ENCODE measurements around the gene SEC22B.
"Not testable (repeated sequence)": the region's sequence is repeated elsewhere in the genome, so short reads cannot be mapped to it uniquely, and the experiment has no call there.

Gene SEC22B

DNA sequence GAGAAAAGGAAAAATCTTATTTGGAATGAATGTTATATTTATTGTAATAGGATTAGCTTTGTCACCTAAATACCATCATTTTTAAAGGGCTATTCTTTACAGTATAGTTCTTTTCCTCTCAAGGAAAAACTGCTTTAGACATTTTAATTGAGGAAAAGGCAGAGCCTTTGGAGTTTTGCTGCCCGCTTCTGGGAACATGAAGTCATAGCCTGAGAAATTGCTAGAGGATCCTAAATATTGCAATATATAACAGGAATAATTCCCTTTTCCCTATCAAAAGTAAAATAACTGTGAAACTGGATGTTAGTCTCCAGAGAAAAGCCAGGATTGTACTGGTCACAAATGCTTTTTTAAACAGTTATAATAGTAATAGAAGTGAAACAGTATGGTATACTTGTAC, 30.5 kb downstream of the SEC22B start:
- not testable (repeated sequence) for DNase-seq (ENCODE audit: low spot score)

DNA sequence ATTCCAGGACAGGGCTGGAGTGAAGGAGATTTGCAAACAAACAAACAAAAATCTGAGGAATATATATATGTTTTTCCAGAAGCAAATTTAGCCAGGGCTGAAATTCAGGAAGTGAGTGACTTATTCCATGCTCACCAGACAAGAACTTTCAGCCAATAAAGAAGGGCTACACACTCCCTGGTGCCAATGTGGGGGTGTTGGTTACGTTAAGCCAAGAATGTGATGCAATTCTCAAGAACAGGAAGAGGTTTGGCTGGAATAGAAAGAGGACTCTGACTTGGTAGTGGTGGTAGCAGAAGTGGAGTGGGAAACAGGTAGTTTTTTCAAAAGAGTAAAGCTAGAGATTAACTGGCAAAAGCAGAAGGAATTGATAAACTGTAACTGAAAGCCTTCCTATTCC, 31.7 kb downstream of the SEC22B start:
- not testable (repeated sequence) for DNase-seq (ENCODE audit: low spot score)

DNA sequence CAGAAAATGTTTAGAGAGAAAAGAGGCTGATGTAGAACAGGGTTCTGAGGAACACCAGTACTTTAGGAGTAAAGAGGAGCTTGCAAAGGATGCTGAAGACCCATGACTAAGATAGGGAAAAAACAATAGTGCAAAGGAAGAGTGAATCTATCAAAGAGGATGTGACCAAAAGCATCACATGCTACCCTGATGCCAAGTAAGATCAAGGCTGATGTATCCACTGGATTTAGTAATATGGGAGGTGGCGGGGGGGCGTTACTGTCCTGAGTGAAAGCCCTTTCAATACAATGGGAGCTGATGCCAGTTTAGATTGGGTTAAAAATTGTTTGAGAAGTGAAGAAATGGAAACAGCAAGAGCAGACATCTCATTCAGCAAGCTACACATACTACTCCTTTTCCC, 32.2 kb downstream of the SEC22B start:
- DNase-seq (ENCODE audit: low spot score): not testable (repeated sequence)

DNA sequence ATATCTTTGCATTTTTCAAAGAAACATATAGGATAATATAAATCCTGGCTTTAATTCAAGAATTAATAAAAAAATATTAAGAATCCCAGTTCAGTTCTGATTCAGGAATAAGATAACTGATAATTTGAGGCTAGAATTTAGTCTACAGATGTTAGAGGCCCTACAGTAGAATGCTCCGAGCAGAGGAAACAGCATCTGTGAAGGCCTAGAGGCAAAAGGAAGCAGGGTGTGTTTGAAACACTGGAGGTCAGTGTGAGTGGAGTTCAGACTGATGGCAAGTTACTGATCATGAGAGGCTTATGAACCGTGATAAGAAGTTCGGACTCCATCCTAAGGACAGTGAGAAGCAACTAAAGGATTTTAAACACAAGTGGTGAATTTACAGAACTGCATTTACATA, 33.0 kb downstream of the SEC22B start:
- DNase-seq (ENCODE audit: low spot score): not testable (repeated sequence)

DNA sequence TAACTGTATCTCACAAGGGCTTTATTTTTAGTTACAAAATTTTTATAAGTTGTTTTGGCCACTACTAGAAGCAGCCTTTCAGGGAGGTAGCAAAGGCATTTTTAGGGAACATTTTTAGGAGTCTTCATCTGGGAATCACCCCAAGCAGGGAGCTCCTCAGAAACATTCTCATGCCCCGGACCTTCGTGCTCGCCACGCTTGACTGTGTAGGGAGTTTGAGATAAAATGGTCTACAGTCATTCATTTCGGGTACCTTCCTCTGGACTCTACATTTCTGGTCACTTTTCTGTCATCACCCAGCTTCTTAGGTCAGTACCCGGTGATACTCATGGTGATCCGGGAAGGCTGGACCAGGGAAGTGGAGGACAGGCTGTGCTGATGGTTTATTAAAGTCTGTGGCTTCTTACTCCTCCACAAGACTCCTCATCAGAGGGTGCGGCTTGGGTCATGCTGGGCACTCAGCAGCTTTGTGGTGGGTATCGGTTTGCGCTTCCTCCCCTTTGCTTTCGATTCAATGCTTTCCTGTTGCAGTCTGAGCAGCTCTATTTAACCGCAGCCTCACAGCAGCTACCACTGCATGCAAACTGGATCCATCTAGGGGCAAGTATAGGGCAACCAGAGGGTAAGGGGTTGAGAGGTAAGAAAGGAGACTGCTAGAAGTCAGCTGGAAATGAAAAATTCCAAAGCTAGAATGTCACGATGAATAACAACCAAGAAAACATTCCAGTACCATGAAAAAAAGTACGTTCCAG, 33.6 kb downstream of the SEC22B start:
- not testable (repeated sequence) for DNase-seq (ENCODE audit: low spot score)

DNA sequence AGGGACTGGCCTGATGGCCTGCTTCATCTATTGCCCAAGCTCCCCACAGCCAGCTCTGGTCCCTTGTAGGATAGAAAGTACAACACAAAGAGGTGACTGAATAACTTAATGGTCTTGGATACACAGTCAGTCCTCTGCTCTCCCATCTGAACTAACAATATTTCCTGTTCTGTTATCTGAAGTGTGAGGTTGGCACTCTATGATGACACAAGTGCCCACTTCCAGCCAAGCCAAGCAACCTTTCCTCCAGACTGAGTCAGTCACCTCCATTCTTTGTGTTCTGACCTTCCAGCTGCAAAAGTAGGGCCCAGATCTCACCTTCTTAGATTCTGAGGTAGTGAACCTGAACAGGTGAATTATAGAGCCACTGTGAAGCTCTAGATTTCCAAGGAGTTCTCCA, 34.5 kb downstream of the SEC22B start:
- DNase-seq (ENCODE audit: low spot score): not testable (repeated sequence)

DNA sequence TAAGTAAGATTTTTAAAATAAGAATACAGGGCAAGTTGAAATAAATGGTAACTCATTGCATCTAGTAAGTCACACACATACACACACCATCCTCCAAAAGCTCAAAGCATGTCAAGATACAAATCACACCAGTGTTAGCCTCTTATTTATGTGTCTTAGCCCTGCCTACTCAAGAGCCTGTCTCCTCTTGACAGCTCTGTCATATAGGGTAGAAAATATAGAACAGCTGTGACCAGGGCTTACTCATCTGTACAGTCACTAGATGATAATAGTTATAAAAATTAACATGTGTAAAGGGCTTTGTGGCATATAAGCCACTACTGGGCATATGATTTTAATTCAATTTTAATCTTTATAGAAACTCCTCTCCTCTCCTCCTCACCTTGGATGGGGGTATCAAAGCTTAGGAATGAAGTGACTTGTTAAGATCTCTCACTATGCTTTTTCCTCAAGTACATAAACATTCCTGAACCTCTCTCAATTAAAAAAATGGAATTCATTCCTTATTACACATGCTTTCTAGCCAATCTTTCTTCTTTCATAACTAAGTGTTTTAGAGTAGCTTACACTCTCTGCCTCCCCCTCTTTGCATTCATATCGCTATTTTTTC, 35.6 kb downstream of the SEC22B start:
- DNase-seq (ENCODE audit: low spot score): not testable (repeated sequence)

DNA sequence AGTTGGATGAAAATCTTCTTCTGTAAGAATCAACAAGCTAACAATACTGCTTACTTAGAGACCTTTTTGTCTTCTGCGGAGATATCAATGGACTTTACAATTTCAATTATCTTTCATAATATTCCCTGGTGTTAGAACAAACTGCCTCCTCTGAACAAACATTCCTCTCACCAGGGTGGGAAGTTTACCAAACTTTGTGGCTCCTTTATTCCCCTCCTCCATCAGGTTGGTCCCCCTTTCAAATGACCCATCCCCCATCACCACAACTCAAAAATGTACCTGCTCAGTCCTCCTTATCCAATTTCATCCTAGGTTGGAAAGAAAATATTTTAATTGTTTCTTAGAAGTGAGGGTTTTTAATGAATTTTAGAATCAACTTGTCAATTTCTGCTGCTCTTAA, 40.2 kb downstream of the SEC22B start:
- DNase-seq (ENCODE audit: low spot score): not testable (repeated sequence)

DNA sequence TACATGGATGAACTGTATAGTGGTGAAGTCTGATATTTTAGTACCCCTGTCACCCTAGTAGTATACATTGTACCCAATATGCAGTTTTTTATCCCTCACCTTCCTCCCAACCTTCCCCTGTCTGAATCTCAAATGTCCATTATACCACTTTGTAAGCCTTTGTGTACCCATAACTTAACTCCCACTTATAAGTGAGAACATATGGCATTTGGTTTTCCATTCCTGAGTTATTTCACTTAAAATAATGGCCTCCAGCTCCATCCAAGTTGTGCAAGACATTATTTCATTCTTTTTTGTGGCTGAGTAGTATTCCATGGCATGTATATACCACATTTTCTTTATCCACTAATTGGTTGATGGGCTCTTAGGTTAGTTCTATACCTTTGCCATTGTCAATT, 42.4 kb downstream of the SEC22B start:
- not testable (repeated sequence) for DNase-seq (ENCODE audit: low spot score)

DNA sequence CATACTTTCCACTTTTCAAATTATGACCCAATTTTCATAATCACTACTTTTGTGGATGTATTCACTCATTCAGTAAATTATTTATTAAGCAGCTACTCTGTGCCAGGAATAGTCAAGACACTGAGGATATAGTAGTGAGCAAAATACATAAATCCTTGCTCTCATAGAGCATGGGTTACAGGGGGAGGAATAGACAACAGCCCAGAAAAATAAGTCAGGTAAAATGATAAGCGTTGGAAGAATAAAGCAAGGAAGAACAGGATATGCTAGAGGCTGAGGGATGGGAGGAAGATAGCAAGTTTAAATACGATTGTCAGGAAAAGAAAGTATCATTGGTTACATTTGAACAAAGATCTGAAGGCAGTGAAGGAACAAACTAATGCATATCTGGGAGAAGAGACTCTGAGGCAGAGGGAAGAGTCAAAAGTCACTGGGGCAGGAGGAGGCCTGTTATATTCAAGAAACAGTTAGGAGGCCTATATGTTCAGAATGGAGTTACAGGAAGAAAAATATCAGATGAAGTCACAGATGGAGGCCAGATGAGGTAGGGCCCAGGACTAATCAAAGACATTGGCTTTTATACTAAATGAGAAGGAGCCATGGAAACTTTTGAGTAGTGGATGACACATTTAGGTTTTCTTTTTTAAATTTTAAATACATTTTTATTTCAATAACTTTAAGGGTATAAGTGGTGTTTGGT, 42.9 kb downstream of the SEC22B start:
- DNase-seq (ENCODE audit: low spot score): no peak

DNA sequence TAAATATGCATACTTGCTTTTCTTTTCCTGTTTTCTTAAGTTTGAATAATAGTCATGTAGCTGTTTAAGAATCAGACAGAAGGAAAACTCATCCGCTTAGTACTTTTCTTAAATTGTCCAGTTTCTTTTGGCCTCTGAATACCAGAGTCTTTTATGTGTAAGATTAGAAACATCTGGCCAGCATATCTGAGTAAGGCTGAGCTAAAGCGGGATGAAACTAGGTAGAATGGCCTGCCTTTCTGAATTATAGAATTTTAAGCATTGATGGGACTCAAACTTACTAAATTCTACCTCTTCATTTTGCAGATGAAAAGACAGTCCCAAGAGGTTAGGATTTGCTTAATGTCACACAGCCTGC, 43.9 kb downstream of the SEC22B start:
- not testable (repeated sequence) for DNase-seq (ENCODE audit: low spot score)

DNA sequence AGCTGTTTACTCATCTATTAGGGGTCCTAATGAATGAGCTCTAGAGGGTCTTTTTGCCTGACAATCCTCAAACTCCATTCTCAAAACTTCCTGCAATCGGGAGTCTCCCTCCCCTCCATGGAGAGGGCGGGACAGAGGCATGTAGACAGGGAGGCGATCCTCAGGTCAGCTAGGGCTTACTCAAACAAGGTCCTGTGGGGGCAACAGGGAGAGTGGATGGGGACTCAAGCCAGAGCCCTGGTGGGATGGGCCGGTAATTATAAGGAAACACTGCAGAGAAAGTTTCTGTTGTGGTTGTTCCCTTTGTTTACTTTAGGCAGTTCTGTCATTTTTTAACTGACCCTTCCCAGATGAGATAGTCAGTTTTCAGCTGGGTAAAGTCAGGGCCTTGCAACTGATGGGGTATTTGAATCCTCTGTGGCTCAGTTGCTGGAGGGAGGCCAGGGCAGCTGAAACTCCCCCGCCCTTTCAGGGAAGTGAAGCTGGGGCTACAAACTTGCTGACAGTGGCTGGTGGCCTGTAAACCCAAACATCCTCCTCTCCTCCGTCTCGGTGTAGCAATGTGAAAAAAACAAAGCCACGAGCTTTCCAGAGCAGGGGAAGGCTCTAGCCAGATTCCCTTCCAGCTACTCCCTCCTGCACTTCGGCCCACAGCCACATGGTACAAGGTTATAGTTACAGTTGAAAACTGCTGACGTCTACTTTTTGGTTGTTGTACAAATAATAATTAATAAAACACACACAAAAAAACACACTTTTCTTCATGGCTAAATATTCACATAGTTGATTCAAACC, 44.5 kb downstream of the SEC22B start:
- not testable (repeated sequence) for DNase-seq (ENCODE audit: low spot score)

DNA sequence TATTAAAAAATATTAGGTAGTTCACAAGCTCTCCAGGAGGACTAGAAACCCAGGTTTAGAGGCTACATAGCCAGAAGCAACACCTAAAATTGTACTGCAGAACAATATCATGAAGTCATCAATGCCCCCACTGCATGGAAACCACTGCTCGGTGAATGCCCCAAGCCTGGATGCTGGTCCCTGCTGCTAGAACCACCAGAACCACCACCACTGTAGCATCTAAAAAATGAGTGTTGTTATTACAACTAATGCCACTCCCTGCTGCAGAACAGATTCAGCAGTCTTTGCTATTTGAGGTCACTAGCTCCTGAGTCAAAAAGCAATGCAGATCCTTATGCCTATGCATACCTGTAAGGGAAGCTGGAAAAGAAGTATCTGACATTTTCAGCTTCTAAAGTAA, 48.4 kb downstream of the SEC22B start:
- DNase-seq (ENCODE audit: low spot score): not testable (repeated sequence)

DNA sequence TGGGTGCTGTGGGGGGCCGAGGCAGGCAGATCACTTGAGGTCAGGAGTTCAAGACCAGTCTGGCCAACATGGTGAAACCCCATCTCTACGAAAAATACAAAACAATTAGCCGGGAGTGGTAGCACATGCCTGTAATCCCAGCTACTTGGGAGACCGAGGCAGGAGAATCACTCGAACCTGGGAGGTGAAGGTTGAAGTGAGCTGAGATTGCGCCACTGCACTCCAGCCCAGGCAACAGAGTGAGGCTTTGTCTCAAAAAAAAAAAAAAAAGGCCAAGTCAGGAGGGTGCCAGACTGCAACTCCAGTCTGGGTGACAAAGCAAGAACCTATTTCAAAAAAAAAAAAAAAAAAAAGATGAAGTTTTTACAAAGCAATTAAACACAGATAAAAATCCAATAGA, 50.1 kb downstream of the SEC22B start:
- DNase-seq (ENCODE audit: low spot score): not testable (repeated sequence)

DNA sequence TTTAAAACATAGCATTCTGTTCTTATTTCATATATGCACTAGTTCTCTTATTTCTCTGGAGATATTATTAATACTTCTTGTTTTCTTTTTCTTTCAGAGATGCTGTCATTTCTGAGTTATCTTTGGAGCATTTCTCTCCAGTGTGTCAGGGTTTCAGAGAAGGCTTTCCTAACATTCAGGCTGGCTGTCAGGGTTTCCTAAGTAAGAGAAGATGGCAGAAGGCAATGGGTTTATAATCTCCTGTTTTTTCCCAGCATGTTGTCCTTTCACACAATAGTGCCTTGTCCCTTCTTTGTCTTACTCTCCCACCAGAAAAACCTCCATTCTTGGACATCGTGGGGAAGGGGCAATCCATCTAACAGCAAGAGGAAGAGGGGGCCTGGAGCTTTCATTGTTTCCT, 51.7 kb downstream of the SEC22B start:
- not testable (repeated sequence) for DNase-seq (ENCODE audit: low spot score)

DNA sequence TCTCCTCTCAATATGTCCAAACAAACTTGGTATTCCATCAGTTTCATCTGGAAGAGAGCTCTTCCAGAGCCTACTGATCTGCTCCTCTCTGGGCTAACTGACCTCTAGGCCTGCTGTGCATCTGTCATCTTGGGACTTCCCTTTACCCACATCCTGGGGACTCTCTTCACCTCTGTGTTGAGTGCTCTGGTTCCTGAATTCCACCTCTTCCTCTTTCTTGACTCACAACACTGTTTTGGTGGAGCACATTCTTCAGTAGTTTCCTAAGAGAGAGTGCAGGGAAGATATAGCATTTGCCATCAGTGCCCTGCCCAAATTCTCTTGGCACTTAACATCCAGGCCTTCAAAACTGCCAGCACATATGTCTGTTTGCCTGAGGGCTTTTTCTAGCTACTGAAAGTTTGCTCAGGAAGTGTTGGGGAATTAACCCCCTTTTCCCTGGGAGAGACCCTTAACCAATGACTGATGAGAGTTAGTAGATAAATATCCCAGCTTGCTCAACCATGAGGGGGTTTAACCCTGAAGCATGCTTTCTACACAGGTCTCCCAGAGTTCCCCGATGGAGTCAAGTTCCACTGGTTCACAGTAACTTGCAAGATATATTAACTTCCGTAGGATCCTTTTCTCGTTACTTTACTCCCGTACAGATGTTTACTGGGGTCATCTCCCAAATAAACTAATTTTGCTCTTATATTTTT, 52.4 kb downstream of the SEC22B start:
- DNase-seq (ENCODE audit: low spot score): not testable (repeated sequence)

DNA sequence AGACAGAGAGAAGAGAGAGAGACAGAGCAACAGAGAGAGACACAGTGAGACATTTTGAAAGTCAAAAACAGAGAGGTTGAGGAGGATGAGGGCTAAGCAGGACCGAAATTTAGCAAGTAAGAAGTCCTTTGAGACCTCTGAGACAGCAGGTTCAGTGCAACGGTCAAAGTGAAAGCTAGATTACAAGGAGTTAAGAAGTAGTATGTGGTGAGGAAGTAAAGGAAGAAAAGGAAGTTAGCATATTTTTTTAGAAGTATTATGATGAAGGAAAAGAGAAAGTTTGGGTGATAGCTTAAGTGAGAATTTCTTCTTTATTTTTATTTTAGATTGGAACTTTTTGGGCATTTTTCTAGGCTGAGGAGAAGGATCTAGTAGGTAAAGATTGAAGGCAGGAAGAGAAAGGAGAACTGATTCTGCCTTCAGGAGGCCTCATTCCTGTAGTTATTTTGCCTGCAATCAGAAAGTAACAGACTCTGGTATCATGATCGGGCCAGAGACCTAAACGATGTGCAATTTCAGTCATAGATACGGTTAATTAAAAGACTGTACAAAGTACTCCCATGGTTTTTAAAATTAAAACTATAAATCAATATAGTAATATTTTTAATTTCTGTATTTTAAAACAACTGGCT, 53.9 kb downstream of the SEC22B start:
- DNase-seq (ENCODE audit: low spot score): not testable (repeated sequence)

DNA sequence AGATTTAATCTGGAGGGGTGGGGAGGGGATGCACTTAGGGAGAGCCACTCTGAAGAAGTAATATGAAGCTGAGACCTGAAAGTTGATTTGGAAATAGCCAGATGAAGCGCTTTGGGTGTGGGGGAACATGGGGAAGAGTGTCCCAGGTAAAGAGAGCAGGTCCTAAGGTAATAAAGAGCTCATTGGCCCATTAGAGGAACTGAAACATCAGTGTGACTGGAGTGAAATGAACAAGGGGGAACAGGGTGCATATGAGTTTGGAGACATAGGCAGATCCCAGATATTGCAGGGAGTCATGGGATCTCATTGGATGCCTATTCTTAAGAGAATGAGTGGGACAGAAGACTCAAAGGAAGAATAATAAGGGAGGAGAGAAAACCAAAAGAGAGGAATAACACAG, 54.5 kb downstream of the SEC22B start:
- not testable (repeated sequence) for DNase-seq (ENCODE audit: low spot score)

DNA sequence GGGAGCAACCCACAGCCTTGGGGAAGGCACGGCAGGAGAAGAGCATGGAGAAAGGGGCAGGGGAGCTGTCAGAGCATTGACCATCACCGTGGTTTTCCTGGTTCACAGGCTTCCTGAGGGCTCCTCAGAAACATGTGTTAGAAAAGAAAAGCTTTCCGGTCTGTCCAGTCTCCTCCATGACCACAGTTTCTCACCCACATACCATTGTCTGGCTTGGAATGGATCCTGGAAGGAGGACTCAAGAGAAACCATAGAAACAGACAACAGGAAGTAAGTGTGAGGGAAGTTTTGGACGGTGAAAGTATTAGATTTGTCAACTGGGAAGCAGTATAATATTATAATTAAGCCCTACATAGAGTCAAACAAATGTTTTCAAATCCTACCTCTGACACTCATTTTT, 55.8 kb downstream of the SEC22B start:
- DNase-seq (ENCODE audit: low spot score): not testable (repeated sequence)

DNA sequence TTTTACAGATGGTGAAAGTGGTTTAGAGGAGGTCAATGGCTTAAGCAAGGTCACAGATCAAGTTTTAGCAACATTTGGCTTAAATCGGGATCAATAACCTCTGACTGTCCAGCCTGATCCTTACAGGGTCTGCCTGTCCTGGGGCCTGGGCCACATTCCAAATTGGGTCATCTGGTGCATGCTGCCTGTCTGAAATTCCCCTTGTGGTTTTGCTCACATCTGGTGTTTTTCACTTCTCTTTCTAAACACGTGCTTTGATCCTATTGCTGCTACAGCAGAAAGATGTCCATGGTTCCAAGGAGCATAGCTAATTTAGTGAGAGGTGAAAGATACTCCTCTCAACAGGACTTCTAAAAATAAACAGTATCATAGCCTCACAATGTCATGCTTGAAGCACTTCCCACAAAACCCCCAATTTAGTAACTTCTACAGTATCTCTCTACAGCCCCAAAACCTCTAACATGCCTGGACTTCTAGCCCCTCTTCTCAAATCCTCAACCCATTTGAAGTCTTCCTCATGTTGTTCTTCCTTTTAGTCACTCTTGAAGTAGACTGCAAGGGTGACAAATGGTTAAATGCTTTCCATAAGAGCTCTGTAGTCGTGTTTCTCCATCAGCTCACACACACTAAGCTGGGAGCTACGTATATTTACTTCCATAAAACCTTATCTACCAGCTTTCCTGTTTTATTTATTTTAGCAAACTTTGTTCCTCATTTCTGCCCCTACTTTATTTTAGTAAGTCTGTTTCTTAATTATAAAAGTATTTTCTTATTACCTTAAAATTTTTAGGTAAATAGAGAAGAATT, 58.7 kb downstream of the SEC22B start:
- peak; percentile 1 for DNase-seq (ENCODE audit: low spot score)

Data from AG08396 (cell line).